Measurements from ENCODE around the gene IFNGR1. TPM values are rescaled to one million over a fixed set of nuclear protein-coding genes. Genes with fewer than 3 reads are reported as not detected.
A peak's percentile ranks its signal among the peaks of the same experiment; 100 is the strongest.

Gene IFNGR1
- total RNA-seq, 4 donors from 2014 or later, result 77.8 to 91.5 (median 84.3) TPM

- Histone ChIP-seq H3K4me3 (no peak overlapping the region), H3K27ac (no peak overlapping the region), H3K9me3 (no peaks in the 10 kb centered on the region), H3K4me1 (peaks cover 25% of the 10 kb centered on the region), H3K27me3 (no peaks in the 10 kb centered on the region), H3K36me3 (no peaks in the 10 kb centered on the region)
- TF ChIP-seq POLR2A (IDR thresholded peaks at IDR 0.05) (no peak), POLR2AphosphoS5 (IDR thresholded peaks at IDR 0.05) (no peak), CTCF (IDR thresholded peaks at IDR 0.05) (no peak), EP300 (IDR thresholded peaks at IDR 0.05) (no peak)
- DNase-seq (ENCODE audit: low spot score in 2 of 2), result no peak
- 85% methylated on average over 3 of the region's 3 CpGs for WGBS
Measured at GRCh38 chr6:137229075-137229759, 10.0 kb upstream of the IFNGR1 start.

- Histone ChIP-seq H3K4me1 (peaks cover 27% of the 10 kb centered on the region), H3K36me3 (no peaks in the 10 kb centered on the region), H3K4me3 (no peak overlapping the region), H3K27me3 (no peaks in the 10 kb centered on the region), H3K27ac (no peak overlapping the region), H3K9me3 (no peaks in the 10 kb centered on the region)
- no peak for DNase-seq (ENCODE audit: low spot score in 2 of 2)
- TF ChIP-seq POLR2A (IDR thresholded peaks at IDR 0.05) (no peak), POLR2AphosphoS5 (IDR thresholded peaks at IDR 0.05) (no peak), CTCF (IDR thresholded peaks at IDR 0.05) (no peak), EP300 (IDR thresholded peaks at IDR 0.05) (no peak)
- WGBS, result 58% methylated on average over 4 of the region's 4 CpGs
Measured at GRCh38 chr6:137227871-137228302, 8.7 kb upstream of the IFNGR1 start.

DNA sequence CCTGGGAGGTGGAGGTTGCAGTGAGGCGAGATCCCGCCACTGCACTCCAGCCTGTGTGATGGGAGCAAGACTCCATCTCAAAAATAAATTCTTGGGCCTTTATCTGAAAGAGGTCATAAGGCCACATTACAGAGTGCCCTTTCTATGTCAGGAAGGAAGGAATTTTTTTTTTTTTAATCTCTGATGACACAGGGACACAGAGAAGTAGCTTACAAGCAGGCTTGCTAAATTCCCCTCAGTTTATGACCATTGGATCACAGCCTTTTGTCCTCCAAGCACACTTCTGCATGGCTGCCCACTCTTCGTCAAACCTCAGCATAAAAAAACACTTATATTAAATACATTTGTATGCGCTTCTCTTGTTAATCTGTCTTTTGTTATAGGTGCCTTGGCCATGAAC is 7.5 kb upstream of the IFNGR1 start:
- Histone ChIP-seq H3K4me1 (peaks cover 38% of the 10 kb centered on the region), H3K27me3 (no peaks in the 10 kb centered on the region), H3K27ac (no peak overlapping the region), H3K9me3 (no peaks in the 10 kb centered on the region), H3K36me3 (no peaks in the 10 kb centered on the region), H3K4me3 (no peak overlapping the region)
- DNase-seq (ENCODE audit: low spot score in 2 of 2), result no peak
- no peak for TF ChIP-seq POLR2AphosphoS5 (IDR thresholded peaks at IDR 0.05)
- no peak for TF ChIP-seq CTCF (IDR thresholded peaks at IDR 0.05)
- TF ChIP-seq POLR2A (IDR thresholded peaks at IDR 0.05), result no peak
- TF ChIP-seq EP300 (IDR thresholded peaks at IDR 0.05), result no peak
- 87% methylated on average over 4 of the region's 4 CpGs for WGBS

- no peaks in the 10 kb centered on the region for H3K27me3 ChIP-seq
- H3K9me3 ChIP-seq, result no peaks in the 10 kb centered on the region
- H3K4me1 ChIP-seq, result peaks cover 54% of the 10 kb centered on the region
- no peak for DNase-seq (ENCODE audit: low spot score in 2 of 2)
- 89% methylated on average over 2 of the region's 2 CpGs for WGBS
- H3K4me3 ChIP-seq, result no peak overlapping the region
- H3K36me3 ChIP-seq, result no peaks in the 10 kb centered on the region
- peak overlapping the region; percentile 55 for H3K27ac ChIP-seq
- TF ChIP-seq POLR2AphosphoS5 (IDR thresholded peaks at IDR 0.05) (no peak), POLR2A (IDR thresholded peaks at IDR 0.05) (no peak), CTCF (IDR thresholded peaks at IDR 0.05) (no peak), EP300 (IDR thresholded peaks at IDR 0.05) (no peak)
Measured at GRCh38 chr6:137224799-137225198, 5.6 kb upstream of the IFNGR1 start.

GRCh38 chr6:137223370-137224131 is 4.4 kb upstream of the IFNGR1 start:
- H3K4me1 ChIP-seq, result peaks cover 58% of the 10 kb centered on the region
- H3K27ac ChIP-seq, result peak overlapping the region; percentile 75
- TF ChIP-seq POLR2AphosphoS5 (IDR thresholded peaks at IDR 0.05), result peak in 2 of 3 donors; percentile 34 to 63
- TF ChIP-seq EP300 (IDR thresholded peaks at IDR 0.05), result no peak
- TF ChIP-seq POLR2A (IDR thresholded peaks at IDR 0.05), result no peak
- TF ChIP-seq CTCF (IDR thresholded peaks at IDR 0.05), result no peak
- WGBS, result 68% methylated on average over 6 of the region's 6 CpGs
- no peaks in the 10 kb centered on the region for H3K9me3 ChIP-seq
- DNase-seq (ENCODE audit: low spot score in 2 of 2), result no peak
- H3K36me3 ChIP-seq, result no peaks in the 10 kb centered on the region
- H3K27me3 ChIP-seq, result no peaks in the 10 kb centered on the region
- no peak overlapping the region for H3K4me3 ChIP-seq
